HAP-1 (cell line): ENCODE measurements around the gene CFAP53.
A peak's percentile ranks its signal among the peaks of the same experiment; 100 is the strongest.
"Not testable (repeated sequence)": the region's sequence is repeated elsewhere in the genome, so short reads cannot be mapped to it uniquely, and the experiment has no call there.

Experiments used
- DNase-seq, 2 experiments: peaks; one replicate each; pipeline ENCODE4 v3.0.0-alpha.2; 2016 to 2020; ENCODE audit warnings: low spot score in 2 of 2
- H3K27me3 ChIP-seq: fragments of 250-450 bp; sonication (Bioruptor Pico); 2 replicates; pipeline ENCODE4 v1.5.1; 2020; ENCODE audit warnings: low read depth, mild to moderate bottlenecking, moderate library complexity
- H3K36me3 ChIP-seq: fragments of 250-450 bp; sonication (Bioruptor Pico); replicated peaks from 2 replicates; pipeline ENCODE4 v1.5.1; 2020; ENCODE audit warnings: mild to moderate bottlenecking
- H3K4me1 ChIP-seq: fragments of 250-450 bp; sonication (Bioruptor Pico); 2 replicates; pipeline ENCODE4 v1.5.1; 2020; ENCODE audit warnings: mild to moderate bottlenecking
- H3K4me3 ChIP-seq: fragments of 250-450 bp; sonication (Bioruptor Pico); 2 replicates; pipeline ENCODE4 v1.5.1; 2020; ENCODE audit warnings: mild to moderate bottlenecking, moderate library complexity
- H3K9me3 ChIP-seq: fragments of 250-450 bp; sonication (Bioruptor Pico); 2 replicates; pipeline ENCODE4 v1.5.1; 2020; ENCODE audit warnings: mild to moderate bottlenecking, moderate library complexity
- in situ Hi-C: fragments of 300-500 bp; cut with MboI; formaldehyde crosslinking; loops from 3 replicates; pipeline ENCODE4 v1.14.3; 2020; ENCODE audit warnings: low sequenced_read_pairs, inconsistent platforms, mixed read lengths

CFAP53 gene

DNA sequence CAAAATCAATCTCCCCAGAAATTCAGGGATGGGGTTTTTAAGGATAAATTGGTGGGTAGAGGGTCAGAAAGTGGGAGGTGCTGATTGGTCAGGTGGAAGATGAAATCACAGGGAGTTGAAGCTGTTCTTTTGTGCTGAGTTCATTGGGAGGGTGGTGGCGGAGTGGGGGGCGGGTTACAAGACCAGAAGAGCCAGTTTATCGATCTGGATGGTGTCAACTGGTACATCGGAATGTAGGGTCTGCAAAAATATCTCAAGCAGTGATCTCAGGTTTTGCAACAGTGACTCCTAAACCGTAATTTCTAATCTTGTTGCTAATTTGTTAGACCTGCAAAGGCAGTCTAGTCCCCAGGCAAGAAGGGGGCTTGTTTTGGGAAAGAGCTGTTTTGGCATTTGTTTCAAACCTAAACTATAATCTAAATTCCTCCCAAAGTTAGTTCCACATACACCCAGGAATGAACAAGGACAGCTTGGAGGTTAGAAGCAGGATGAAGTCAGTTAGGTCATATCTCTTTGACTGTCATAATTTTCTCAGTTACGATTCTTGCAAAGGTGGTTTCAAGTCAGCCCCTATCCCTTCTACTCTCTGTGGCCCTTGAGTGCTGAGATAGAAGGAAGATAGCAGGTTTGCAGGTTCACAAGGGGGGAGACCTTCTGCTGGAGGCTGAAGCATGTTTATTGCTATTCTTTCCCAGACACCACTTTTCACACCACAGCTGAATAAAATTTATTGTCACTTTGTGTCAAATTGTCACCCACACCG lies 33.5 kb upstream of the CFAP53 start:
- Histone ChIP-seq H3K9me3 (0 out of 2 replicates have a peak, but pooled peaks cover 2% of the 10 kb centered on the region), H3K27me3 (no peaks in the 10 kb centered on the region), H3K36me3 (no peaks in the 10 kb centered on the region), H3K4me3 (no peak overlapping the region), H3K4me1 (no peaks in the 10 kb centered on the region)
- DNase-seq = no peak
- in situ Hi-C loops = no loop called here

- Histone ChIP-seq H3K4me1 (no peaks in the 10 kb centered on the region), H3K36me3 (no peaks in the 10 kb centered on the region), H3K27me3 (no peaks in the 10 kb centered on the region), H3K4me3 (no peak overlapping the region), H3K9me3 (no peaks in the 10 kb centered on the region)
- DNase-seq = no peak
- in situ Hi-C loops = no loop called here
These were observed 32.4 kb upstream of the CFAP53 start for GRCh38 chr18:50298443-50299284.

DNA sequence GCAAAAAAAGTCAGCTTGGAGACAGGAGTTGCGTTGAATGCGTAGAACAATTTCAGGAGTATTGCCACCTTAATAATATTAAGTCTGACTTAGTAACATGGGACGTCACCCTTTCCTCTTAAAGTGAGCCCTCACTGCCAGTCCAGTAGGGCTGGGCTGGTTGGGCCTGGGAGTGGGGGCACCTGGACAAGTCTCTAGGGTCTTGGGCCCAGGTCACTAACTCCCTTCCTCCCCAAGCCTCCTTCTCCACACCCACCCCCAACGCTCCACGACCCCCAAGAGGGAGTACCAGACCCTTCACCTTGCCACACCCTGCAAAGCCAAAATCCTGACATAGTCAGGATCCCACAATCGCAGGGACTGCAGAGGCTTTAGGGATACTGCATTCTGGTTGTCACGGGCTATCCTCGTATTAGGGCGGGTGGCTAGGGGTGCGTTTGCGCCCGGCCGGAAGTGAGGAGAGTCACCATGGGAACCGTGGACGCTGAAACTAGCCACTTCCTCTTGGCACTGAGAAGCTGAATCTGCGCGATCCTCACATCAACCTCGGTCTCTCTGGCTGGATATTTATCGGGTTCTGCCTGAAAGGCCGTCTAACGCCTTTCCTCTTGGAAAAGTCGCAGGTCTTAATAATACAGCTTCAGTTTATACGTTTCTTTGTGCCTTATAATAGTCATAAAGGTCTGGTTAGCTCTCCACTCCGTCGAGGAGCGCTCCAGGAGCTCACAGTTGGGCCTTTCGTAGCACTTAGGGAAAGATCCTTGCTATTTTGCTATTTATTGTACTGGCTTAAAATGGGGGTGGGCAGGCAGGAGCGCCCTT lies 31.5 kb upstream of the CFAP53 start:
- peak overlapping the region; percentile 4; the same call in 1 of the 2 replicates for H3K4me3 ChIP-seq
- in situ Hi-C loops = no loop called here
- no peaks in the 10 kb centered on the region for H3K27me3 ChIP-seq
- H3K4me1 ChIP-seq = no peaks in the 10 kb centered on the region
- no peaks in the 10 kb centered on the region for H3K9me3 ChIP-seq
- peak; percentile 47 to 74 for DNase-seq
- H3K36me3 ChIP-seq = no peaks in the 10 kb centered on the region

DNA sequence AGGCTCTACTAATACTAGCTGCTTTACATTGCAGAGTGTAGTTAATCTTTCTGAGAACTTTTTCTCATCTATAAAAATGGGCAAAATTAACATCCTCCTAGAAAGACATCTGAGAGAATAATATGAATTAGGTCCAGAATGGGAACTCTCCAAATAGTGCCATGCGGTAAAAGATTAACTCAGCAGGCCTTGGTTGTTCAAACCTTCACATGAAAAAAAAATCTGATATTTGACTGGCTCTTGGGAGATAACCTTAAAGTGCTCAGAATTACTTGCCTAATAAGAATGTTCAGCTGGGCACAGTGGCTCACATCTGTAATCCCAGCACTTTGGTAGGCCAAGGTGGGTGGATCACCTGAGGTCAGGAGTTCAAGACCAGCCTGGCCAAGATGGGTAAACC lies 26.7 kb upstream of the CFAP53 start:
- H3K4me3 ChIP-seq = no peak overlapping the region
- in situ Hi-C loops = no loop called here
- DNase-seq = no peak
- H3K4me1 ChIP-seq = no peaks in the 10 kb centered on the region
- H3K36me3 ChIP-seq = no peaks in the 10 kb centered on the region
- H3K27me3 ChIP-seq = no peaks in the 10 kb centered on the region
- no peaks in the 10 kb centered on the region for H3K9me3 ChIP-seq

DNA sequence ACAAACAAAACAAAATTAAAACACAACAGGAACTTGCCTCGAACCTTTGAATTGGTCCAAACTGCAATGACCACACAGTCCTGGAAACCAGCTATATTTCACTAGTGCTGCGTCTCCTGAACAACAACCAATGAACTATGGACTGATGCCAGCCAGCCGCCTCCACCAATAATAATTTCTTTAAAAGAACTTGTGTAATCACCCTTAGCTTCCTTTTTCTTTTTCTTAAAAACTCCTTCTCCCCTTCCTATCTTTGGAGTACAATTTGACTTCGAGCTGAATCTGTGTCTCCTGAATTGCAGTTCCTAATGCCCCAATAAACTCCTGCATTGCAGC lies 22.8 kb upstream of the CFAP53 start:
- H3K36me3 ChIP-seq = peaks cover 21% of the 10 kb centered on the region
- no peaks in the 10 kb centered on the region; the same call in 1 of the 2 replicates for H3K9me3 ChIP-seq
- peaks cover 5% of the 10 kb centered on the region; the same call in 1 of the 2 replicates for H3K4me1 ChIP-seq
- H3K4me3 ChIP-seq = no peak overlapping the region
- no peaks in the 10 kb centered on the region for H3K27me3 ChIP-seq
- DNase-seq = no peak
- in situ Hi-C loops = loop anchor here (10.0 kb wide), 1 partner anchor 66 kb away; no protein-coding TSS in a partner anchor

DNA sequence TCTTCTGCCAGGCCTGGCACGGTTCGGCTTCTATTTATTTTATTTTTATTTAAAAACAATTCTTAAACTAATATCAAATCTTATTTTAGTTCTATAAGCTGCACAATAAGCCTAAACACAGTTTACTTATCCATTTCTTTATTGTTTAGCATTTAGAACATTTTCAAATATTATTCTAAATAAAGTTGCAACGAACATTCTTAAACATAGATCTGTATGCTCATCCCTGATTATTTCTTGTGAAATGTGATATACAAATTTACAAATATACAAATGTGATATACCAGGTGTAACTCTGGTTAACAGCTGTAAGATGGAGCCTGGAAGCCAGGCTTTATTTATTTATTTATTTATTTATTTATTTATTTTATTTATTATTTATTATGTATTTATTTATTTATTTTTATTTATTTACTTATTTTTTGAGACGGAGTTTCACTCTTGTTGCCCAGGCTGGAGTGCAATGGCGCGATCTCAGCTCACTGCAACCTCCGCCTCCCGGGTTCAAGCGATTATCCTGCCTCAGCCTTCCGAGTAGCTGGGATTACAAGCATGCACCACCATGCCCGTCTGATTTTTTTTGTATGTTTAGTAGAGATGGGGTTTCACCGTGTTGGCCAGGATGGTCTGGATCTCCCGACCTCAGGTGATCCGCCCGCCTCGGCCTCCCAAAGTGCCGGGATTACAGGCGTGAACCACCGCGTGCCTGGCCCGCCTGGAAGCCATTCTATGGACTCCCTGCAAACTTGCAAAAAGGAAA lies 22.2 kb upstream of the CFAP53 start:
- DNase-seq, H3K27me3 ChIP-seq, H3K4me1 ChIP-seq, H3K9me3 ChIP-seq: not testable (repeated sequence)
- peak overlapping the region; percentile 97 for H3K4me3 ChIP-seq
- peaks cover 26% of the 10 kb centered on the region for H3K36me3 ChIP-seq
- in situ Hi-C loops = loop anchor here (10.0 kb wide), 1 partner anchor 66 kb away; no protein-coding TSS in a partner anchor

- Histone ChIP-seq H3K4me3 (peak within 1 kb of the TSS; percentile 97), H3K4me1 (peaks cover 5% of the 10 kb centered on the region; the same call in 1 of the 2 replicates), H3K9me3 (no peaks in the 10 kb centered on the region; the same call in 1 of the 2 replicates), H3K36me3 (peaks cover 35% of the 10 kb centered on the region), H3K27me3 (no peaks in the 10 kb centered on the region)
- in situ Hi-C loops = loop anchor here (10.0 kb wide), 1 partner anchor 67 kb away; no protein-coding TSS in a partner anchor
- DNase-seq = peak; percentile 99
These were observed 21.4 kb upstream of the CFAP53 start, which contains the start of gene CXXC1 for GRCh38 chr18:50287441-50288347. CXXC1 (minus strand) TSS chr18:50287692; CDS start chr18:50287589, 103 bp downstream.

DNA sequence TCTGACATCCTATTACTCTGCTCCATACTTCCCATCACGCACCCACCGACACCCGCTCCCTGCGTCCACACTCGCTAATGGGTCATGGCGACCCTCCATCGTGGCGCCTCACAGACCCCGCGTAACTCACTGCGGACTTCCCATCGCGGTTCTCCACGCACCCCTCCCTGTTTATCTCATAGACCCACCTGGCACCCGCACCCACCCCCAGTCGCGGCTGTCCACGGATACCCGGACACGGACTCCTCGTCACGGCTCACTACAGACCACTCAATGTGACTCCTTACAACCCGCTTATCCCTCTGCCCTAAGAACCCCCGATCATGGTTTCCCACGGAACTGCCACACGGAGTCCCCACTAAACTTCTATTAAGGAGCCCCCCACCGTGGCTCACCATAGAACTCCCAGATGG lies 20.7 kb upstream of the CFAP53 start:
- H3K36me3 ChIP-seq = peaks cover 41% of the 10 kb centered on the region
- H3K9me3 ChIP-seq = no peaks in the 10 kb centered on the region; the same call in 1 of the 2 replicates
- H3K4me3 ChIP-seq = peak overlapping the region; percentile 97
- peaks cover 6% of the 10 kb centered on the region; the same call in 1 of the 2 replicates for H3K4me1 ChIP-seq
- no peaks in the 10 kb centered on the region for H3K27me3 ChIP-seq
- no peak for DNase-seq
- in situ Hi-C loops = loop anchor here (10.0 kb wide), 1 partner anchor 68 kb away; no protein-coding TSS in a partner anchor

DNA sequence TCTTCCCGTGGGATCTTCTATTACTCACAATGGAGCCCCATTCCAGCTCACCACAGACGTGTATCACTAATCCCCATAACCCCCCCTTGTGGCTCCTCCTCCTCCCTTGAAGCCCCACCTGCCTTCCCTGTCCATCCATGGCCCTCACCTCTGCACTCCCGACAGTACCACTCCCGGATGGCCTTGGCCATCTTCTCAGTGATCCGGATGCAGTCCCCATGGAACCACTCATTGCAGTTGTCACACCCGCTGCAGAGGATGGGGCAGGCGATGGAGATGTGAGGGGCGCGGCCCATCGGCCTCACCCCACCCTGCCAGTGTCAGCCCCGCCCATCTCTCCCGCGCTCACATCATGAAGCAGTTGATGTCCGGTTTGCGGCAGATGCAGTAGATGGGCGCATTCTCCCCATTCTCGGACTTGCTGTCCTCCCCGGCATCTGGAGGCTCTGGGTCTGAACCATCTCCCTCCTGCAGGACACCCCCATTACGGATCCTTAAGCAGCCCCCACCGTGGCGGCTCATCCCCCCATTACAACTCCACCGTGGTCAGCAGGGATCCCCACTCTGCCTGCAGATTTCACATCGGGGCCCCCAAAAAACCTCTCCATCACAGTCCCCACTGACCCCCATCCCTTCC lies 20.2 kb upstream of the CFAP53 start:
- in situ Hi-C loops = loop anchor here (10.0 kb wide), 1 partner anchor 68 kb away; no protein-coding TSS in a partner anchor
- Histone ChIP-seq H3K4me1 (peaks cover 9% of the 10 kb centered on the region; the same call in 1 of the 2 replicates), H3K27me3 (no peaks in the 10 kb centered on the region), H3K9me3 (no peaks in the 10 kb centered on the region; the same call in 1 of the 2 replicates), H3K36me3 (peaks cover 45% of the 10 kb centered on the region), H3K4me3 (peak overlapping the region; percentile 97)
- DNase-seq = peak; percentile 46 to 83

DNA sequence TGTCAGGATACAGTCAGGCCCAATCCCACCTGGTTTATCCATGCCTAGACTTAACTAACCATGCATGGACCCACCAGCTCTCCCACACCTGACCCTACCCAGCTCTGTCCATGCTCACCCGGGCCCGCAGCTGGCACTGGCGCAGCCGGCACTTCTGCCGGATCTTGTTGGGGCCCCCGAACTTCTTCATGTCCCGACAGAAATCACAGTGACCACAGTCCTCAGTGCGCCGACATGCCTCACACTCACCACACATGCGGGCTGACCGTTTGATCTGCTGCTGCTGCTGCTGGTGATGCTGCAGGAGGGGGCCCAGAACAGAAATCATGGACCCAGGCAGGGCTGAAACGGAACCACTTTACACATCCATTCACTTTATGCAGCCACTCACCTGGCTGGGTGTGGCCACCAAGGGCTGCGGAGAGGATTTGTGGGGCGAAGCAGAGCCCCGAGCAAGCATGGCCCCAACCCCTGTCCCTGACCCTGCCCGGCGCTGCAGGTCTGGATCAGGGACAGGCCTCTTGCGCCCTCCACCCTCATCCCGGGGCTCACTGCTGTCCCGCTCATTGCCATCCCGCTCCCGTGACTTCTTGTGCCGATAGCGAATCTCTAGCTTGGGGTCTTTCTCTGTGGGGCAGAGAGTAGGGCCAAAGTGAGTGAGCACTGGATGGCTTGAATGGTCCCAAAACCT lies 19.5 kb upstream of the CFAP53 start:
- peak overlapping the region; percentile 97 for H3K4me3 ChIP-seq

DNA sequence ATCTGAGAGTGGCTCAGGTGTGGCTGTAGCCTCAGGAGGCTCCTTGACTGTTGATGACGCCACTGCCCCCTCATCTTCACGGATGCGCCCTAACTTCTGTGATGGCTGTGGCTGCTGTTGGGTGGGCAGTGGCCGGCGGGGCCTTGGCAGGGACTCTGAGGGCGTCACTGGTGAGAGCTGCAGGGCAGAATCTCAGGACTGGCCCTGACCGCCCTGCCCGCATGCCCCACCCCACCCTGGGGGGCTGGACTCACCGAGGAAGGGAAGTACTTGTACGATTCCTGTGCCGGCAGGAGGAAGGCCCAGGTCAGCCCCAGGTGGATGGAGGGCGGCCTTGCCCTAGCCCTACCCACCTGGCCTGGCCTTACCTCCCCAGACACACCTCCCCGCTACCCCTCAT lies 18.8 kb upstream of the CFAP53 start:
- Histone ChIP-seq H3K36me3 (peaks cover 45% of the 10 kb centered on the region), H3K4me3 (no peak overlapping the region), H3K27me3 (no peaks in the 10 kb centered on the region), H3K4me1 (peaks cover 9% of the 10 kb centered on the region), H3K9me3 (no peaks in the 10 kb centered on the region; the same call in 1 of the 2 replicates)
- in situ Hi-C loops = loop anchor here (10.0 kb wide), 1 partner anchor 70 kb away; no protein-coding TSS in a partner anchor
- DNase-seq = no peak

More for the DNA sequence above, 19.5 kb upstream of the CFAP53 start:
- Histone ChIP-seq H3K36me3 (peaks cover 45% of the 10 kb centered on the region), H3K4me1 (peaks cover 9% of the 10 kb centered on the region; the same call in 1 of the 2 replicates), H3K27me3 (no peaks in the 10 kb centered on the region), H3K9me3 (no peaks in the 10 kb centered on the region; the same call in 1 of the 2 replicates)
- no peak for DNase-seq
- in situ Hi-C loops = loop anchor here (10.0 kb wide), 1 partner anchor 69 kb away; no protein-coding TSS in a partner anchor
